Astrocyte of the cerebellum (primary cell): ENCODE measurements around the gene LPIN3.

Source experiments
- DNase-seq: peaks from one replicate; pipeline ENCODE4 v3.0.0-alpha.2; 2011; ENCODE audit warnings: low read depth
- H3K4me3 ChIP-seq: 2 replicates; pipeline ENCODE4 v1.5.1; 2011; ENCODE audit warnings: mild to moderate bottlenecking, low read depth, low read length, moderate library complexity
- in situ Hi-C: cut with HindIII; loops from 2 replicates; pipeline ENCODE4 v1.10.0; 2017; ENCODE audit warnings: low sequenced_read_pairs
- TF ChIP-seq, protein P1 (sequence below): IDR thresholded peaks from 2 replicates; pipeline ENCODE4 v1.5.1; 2012; ENCODE audit warnings: low read length, low read depth, moderate library complexity, mild to moderate bottlenecking; ENCODE audit errors: missing control alignments

Gene LPIN3

DNA sequence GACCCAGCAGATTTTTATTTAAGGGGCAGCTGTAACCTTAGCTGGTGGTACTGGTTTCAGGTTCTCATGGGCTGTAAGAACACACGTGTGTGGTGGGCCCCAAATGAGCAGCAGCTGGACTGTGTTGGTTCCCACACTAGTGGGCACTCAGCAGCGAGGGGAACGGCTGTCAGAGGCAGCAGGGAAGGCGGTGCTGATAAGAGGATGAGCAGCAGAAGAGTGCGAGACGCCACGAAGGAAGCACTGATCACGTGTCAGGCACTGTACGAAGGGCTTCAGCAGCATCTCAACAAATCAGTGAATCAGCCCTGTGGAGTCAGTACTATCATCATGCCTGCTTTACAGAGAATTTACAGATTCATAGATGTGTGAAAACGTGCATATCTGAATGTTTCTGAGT is 67.0 kb downstream of the LPIN3 start:
- no peak overlapping the region for H3K4me3 ChIP-seq
- DNase-seq: no peak
- in situ Hi-C loops: no loop called here
- TF ChIP-seq, protein P1, sequence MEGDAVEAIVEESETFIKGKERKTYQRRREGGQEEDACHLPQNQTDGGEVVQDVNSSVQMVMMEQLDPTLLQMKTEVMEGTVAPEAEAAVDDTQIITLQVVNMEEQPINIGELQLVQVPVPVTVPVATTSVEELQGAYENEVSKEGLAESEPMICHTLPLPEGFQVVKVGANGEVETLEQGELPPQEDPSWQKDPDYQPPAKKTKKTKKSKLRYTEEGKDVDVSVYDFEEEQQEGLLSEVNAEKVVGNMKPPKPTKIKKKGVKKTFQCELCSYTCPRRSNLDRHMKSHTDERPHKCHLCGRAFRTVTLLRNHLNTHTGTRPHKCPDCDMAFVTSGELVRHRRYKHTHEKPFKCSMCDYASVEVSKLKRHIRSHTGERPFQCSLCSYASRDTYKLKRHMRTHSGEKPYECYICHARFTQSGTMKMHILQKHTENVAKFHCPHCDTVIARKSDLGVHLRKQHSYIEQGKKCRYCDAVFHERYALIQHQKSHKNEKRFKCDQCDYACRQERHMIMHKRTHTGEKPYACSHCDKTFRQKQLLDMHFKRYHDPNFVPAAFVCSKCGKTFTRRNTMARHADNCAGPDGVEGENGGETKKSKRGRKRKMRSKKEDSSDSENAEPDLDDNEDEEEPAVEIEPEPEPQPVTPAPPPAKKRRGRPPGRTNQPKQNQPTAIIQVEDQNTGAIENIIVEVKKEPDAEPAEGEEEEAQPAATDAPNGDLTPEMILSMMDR: no peak

- no peak for DNase-seq
- no peak overlapping the region for H3K4me3 ChIP-seq
- in situ Hi-C loops: no loop called here
- TF ChIP-seq, protein P1: no peak
Measured at GRCh38 chr20:41408156-41408794, 67.7 kb downstream of the LPIN3 start.

- DNase-seq: no peak
- in situ Hi-C loops: no loop called here
- TF ChIP-seq, protein P1: no peak
- no peak overlapping the region for H3K4me3 ChIP-seq
Measured at GRCh38 chr20:41408986-41409385, 68.4 kb downstream of the LPIN3 start.
